Aorta (tissue), 5 donors: ENCODE data around the gene KRTAP10-12. TPM values are rescaled to one million over a fixed set of nuclear protein-coding genes. Genes with fewer than 3 reads are reported as not detected.

ENCODE experiments used
- ATAC-seq: fragments of 200-7000 bp; cut with Tn5 transposase; one replicate; pipeline ENCODE4 v1.9.1; 2022; ENCODE audit warnings: moderate library complexity; ENCODE audit not compliant: low FRiP score
- DNase-seq, 2 donors: peaks; one replicate each; pipeline ENCODE4 v3.0.0-alpha.2; 2020
- H3K27ac ChIP-seq, 2 donors: one replicate each; pipeline ENCODE4 v1.5.1; 2013; ENCODE audit warnings: low read length in 2 of 2, mild to moderate bottlenecking in 2 of 2, moderate library complexity in 2 of 2, control low read depth in 1 of 2, inconsistent platforms in 1 of 2, low read depth in 1 of 2
- H3K27me3 ChIP-seq, 2 donors: one replicate each; pipeline ENCODE4 v1.6.1; 2013; ENCODE audit warnings: control low read depth in 1 of 2, low read length in 1 of 2, mild to moderate bottlenecking in 1 of 2, moderate library complexity in 1 of 2; ENCODE audit not compliant: insufficient read depth in 2 of 2, control insufficient read depth in 1 of 2
- H3K36me3 ChIP-seq, 2 donors: one replicate each; pipeline ENCODE4 v1.6.1; 2013; ENCODE audit warnings: control low read depth in 1 of 2, low read length in 1 of 2, mild to moderate bottlenecking in 1 of 2; ENCODE audit not compliant: insufficient read depth in 2 of 2, control insufficient read depth in 1 of 2
- H3K4me1 ChIP-seq, 2 donors: one replicate each; pipeline ENCODE4 v1.6.1; 2013; ENCODE audit warnings: low read length in 2 of 2, control low read depth in 1 of 2, mild to moderate bottlenecking in 1 of 2, moderate library complexity in 1 of 2; ENCODE audit not compliant: insufficient read depth in 2 of 2, control insufficient read depth in 1 of 2
- H3K4me3 ChIP-seq, 2 donors: one replicate each; pipeline ENCODE4 v1.5.1; 2013; ENCODE audit warnings: low read length in 2 of 2, control low read depth in 1 of 2, mild to moderate bottlenecking in 1 of 2
- H3K9me3 ChIP-seq: one replicate; pipeline ENCODE4 v1.6.1; 2013; ENCODE audit warnings: mild to moderate bottlenecking, low read length; ENCODE audit not compliant: control insufficient read depth
- WGBS, 2 donors: extraction: QIAGEN DNeasy Blood & Tissue Kit; methylation state at CpG; one replicate each; pipeline ENCODE4 v1.1.7; 2013; 5-methylcytosine and 5-hydroxymethylcytosine counted together
- intact Hi-C, 2 donors: fragments of 100-400 bp; cut with DNase I; formaldehyde crosslinking; loops; one replicate each; pipeline versions ENCODE4 v1.14.2 to v1.15.0; 2022
- polyA plus RNA-seq, 2 donors: library from polyadenylated mRNA; stranded (reverse); fragments of 200-250 nt; gene quantifications; one replicate each; pipeline ENCODE4 v1.2.3, GENCODE V29; 2013
- total RNA-seq, 2 donors: library from RNA; stranded (reverse); fragmentation: NEBNext Ultra II Directional; extraction: Animal tissue kit (Norgen Biotek cat#: 25700); gene quantifications; one replicate each; pipeline ENCODE4 v1.2.1, GENCODE V29; 2021
- donor health status: healthy with polysubstance abuse.
- donor health status: Bipolar disorder and iron deficiency.
- donor health status: DM: no; HTN: no; CAD: no.
- donor health status: DM: no; HTN: no; CAD: no.
- donor health status: DM: yes; HTN: yes; CAD: no.

KRTAP10-12 gene
- total and polyA plus RNA-seq, 4 donors, result not detected

GRCh38 chr21:44712203-44713028 lies 15.4 kb downstream of the KRTAP10-12 start:
- Histone ChIP-seq H3K9me3 (no peaks in the 10 kb centered on the region), H3K27ac (no peak overlapping the region), H3K4me3 (no peak overlapping the region), H3K36me3 (no peaks in the 10 kb centered on the region), H3K27me3 (no peaks in the 10 kb centered on the region), H3K4me1 (no peaks in the 10 kb centered on the region)
- intact Hi-C loops, result no loop called here
- ATAC-seq, result no peak
- DNase-seq, result peak in 1 of 2 donors; percentile 13
- WGBS, 2 donors, result 52 to 55% methylated on average over 21 to 22 of the region's 22 CpGs

- Histone ChIP-seq H3K36me3 (no peaks in the 10 kb centered on the region), H3K9me3 (no peaks in the 10 kb centered on the region), H3K27ac (no peak overlapping the region), H3K4me1 (no peaks in the 10 kb centered on the region), H3K27me3 (no peaks in the 10 kb centered on the region), H3K4me3 (no peak overlapping the region)
- intact Hi-C loops, result no loop called here
- peak in 1 of 2 donors; percentile 40 for DNase-seq
- no peak for ATAC-seq
- WGBS, 2 donors, result 85 to 87% methylated on average over 9 of the region's 9 CpGs
These were observed 16.2 kb downstream of the KRTAP10-12 start for GRCh38 chr21:44713130-44713529.

- Histone ChIP-seq H3K27ac (no peak overlapping the region), H3K27me3 (no peaks in the 10 kb centered on the region)
- WGBS, 2 donors, result 92% methylated on average over 10 of the region's 10 CpGs
These were observed 16.9 kb downstream of the KRTAP10-12 start for GRCh38 chr21:44713846-44714245.

GRCh38 chr21:44714905-44715304 lies 17.9 kb downstream of the KRTAP10-12 start:
- Histone ChIP-seq H3K4me3 (no peak overlapping the region), H3K9me3 (no peaks in the 10 kb centered on the region), H3K27me3 (no peaks in the 10 kb centered on the region), H3K36me3 (no peaks in the 10 kb centered on the region), H3K27ac (no peak overlapping the region), H3K4me1 (no peaks in the 10 kb centered on the region)
- intact Hi-C loops, result no loop called here
- no peak for ATAC-seq
- DNase-seq, result peak in 1 of 2 donors; percentile 22
- WGBS, 2 donors, result 57 to 60% methylated on average over 8 of the region's 8 CpGs

More at GRCh38 chr21:44713846-44714245, 16.9 kb downstream of the KRTAP10-12 start:
- no peaks in the 10 kb centered on the region for H3K36me3 ChIP-seq
- H3K9me3 ChIP-seq, result no peaks in the 10 kb centered on the region
- no peak overlapping the region for H3K4me3 ChIP-seq
- DNase-seq, result peak in 1 of 2 donors; percentile 27
- no peaks in the 10 kb centered on the region for H3K4me1 ChIP-seq
- intact Hi-C loops, result no loop called here
- ATAC-seq, result no peak

- H3K27me3 ChIP-seq, result no peaks in the 10 kb centered on the region
- no peaks in the 10 kb centered on the region for H3K4me1 ChIP-seq
- no peak overlapping the region for H3K4me3 ChIP-seq
- intact Hi-C loops, result no loop called here
- no peaks in the 10 kb centered on the region for H3K9me3 ChIP-seq
- ATAC-seq (no peak), DNase-seq (no peak)
- H3K36me3 ChIP-seq, result no peaks in the 10 kb centered on the region
- H3K27ac ChIP-seq, result no peak overlapping the region
These were observed 20.0 kb downstream of the KRTAP10-12 start for GRCh38 chr21:44716984-44717383.

GRCh38 chr21:44718093-44718492 lies 21.1 kb downstream of the KRTAP10-12 start:
- Histone ChIP-seq H3K4me3 (no peak overlapping the region), H3K27me3 (no peaks in the 10 kb centered on the region), H3K36me3 (no peaks in the 10 kb centered on the region), H3K4me1 (no peaks in the 10 kb centered on the region), H3K27ac (no peak overlapping the region), H3K9me3 (no peaks in the 10 kb centered on the region)
- DNase-seq (no peak), ATAC-seq (no peak)
- intact Hi-C loops, result no loop called here
- WGBS, 2 donors, result 55 to 66% methylated on average over 2 of the region's 2 CpGs

- WGBS, 2 donors, result 74 to 88% methylated on average over 6 of the region's 6 CpGs
- intact Hi-C loops, result no loop called here
- DNase-seq, result peak in 1 of 2 donors; percentile 41
- Histone ChIP-seq H3K4me3 (no peak overlapping the region), H3K27me3 (no peaks in the 10 kb centered on the region), H3K4me1 (no peaks in the 10 kb centered on the region), H3K27ac (no peak overlapping the region), H3K9me3 (no peaks in the 10 kb centered on the region), H3K36me3 (no peaks in the 10 kb centered on the region)
- ATAC-seq, result no peak
These were observed 21.6 kb downstream of the KRTAP10-12 start for GRCh38 chr21:44718571-44718970.

- DNase-seq (no peak), ATAC-seq (no peak)
- 87 to 93% methylated on average over 2 of the region's 2 CpGs for WGBS, 2 donors
- no peak overlapping the region for H3K27ac ChIP-seq
- H3K4me1 ChIP-seq, result no peaks in the 10 kb centered on the region
- no peaks in the 10 kb centered on the region for H3K36me3 ChIP-seq
- intact Hi-C loops, result no loop called here
- H3K9me3 ChIP-seq, result no peaks in the 10 kb centered on the region
- H3K27me3 ChIP-seq, result no peaks in the 10 kb centered on the region
- H3K4me3 ChIP-seq, result no peak overlapping the region
These were observed 23.2 kb downstream of the KRTAP10-12 start for GRCh38 chr21:44720170-44720569.

GRCh38 chr21:44722731-44723130 lies 25.8 kb downstream of the KRTAP10-12 start:
- 74 to 76% methylated on average over 5 of the region's 5 CpGs for WGBS, 2 donors
- Histone ChIP-seq H3K4me1 (no peaks in the 10 kb centered on the region), H3K4me3 (no peak overlapping the region), H3K27me3 (no peaks in the 10 kb centered on the region), H3K27ac (no peak overlapping the region), H3K9me3 (no peaks in the 10 kb centered on the region), H3K36me3 (no peaks in the 10 kb centered on the region)
- DNase-seq, result no peak
- intact Hi-C loops, result no loop called here
- no peak for ATAC-seq
